K562 (cell line): Measurements from ENCODE around the gene ASB6. TPM values are rescaled to one million over a fixed set of nuclear protein-coding genes. Genes with fewer than 3 reads are reported as not detected.

Source experiments
- BACH1 ChIP-seq: fragments of 200-800 bp; sonication (Bioruptor generic); IDR thresholded peaks from 2 replicates; pipeline ENCODE4 v1.6.1; 2016; ENCODE audit warnings: missing genetic modification characterization, missing compliant biosample characterization
- CTBP1 ChIP-seq: fragments of 450-650 bp; IDR thresholded peaks from 2 replicates; pipeline ENCODE4 v1.6.1; 2016; ENCODE audit warnings: borderline replicate concordance
- ELF2 ChIP-seq: fragments of 250-450 bp; sonication (Bioruptor Pico); IDR thresholded peaks from 2 replicates; pipeline ENCODE4 v1.5.0; 2021; ENCODE audit warnings: mild to moderate bottlenecking
- GATA2 ChIP-seq: sonication (generic); formaldehyde crosslinking; IDR thresholded peaks from 2 replicates; pipeline ENCODE4 v1.4.0; 2020; ENCODE audit warnings: mild to moderate bottlenecking, missing genetic modification reagents
- HDAC2 ChIP-seq: fragments of 450-650 bp; IDR thresholded peaks from 2 replicates; pipeline ENCODE4 v1.6.1; 2016; ENCODE audit warnings: mild to moderate bottlenecking
- L3MBTL2 ChIP-seq: fragments of 450-650 bp; IDR thresholded peaks from 2 replicates; pipeline ENCODE4 v1.6.1; 2016; ENCODE audit warnings: mild to moderate bottlenecking, moderate library complexity
- MBD2 ChIP-seq: sonication (generic); IDR thresholded peaks from 2 replicates; pipeline ENCODE4 v1.6.1; 2016; ENCODE audit warnings: low read depth, borderline replicate concordance
- MTA3 ChIP-seq: fragments of 450-650 bp; formaldehyde crosslinking; IDR thresholded peaks from 2 replicates; pipeline ENCODE4 v1.6.1; 2017; ENCODE audit warnings: mild to moderate bottlenecking, borderline replicate concordance
- MYC ChIP-seq, 2 experiments: fragments of 250-450 bp in 1 of 2; sonication (Bioruptor Pico) in 1 of 2; IDR thresholded peaks; 2 replicates each; pipeline versions ENCODE4 v1.5.1 to v1.6.1; 2012 to 2021; ENCODE audit warnings: low read depth in 2 of 2, borderline replicate concordance in 1 of 2, improper control_type of control experiment in 1 of 2, low read length in 1 of 2, mild to moderate bottlenecking in 1 of 2, moderate library complexity in 1 of 2
- RFX1 ChIP-seq: fragments of 450-650 bp; IDR thresholded peaks from 2 replicates; pipeline ENCODE4 v1.6.1; 2016; ENCODE audit warnings: mild to moderate bottlenecking, moderate library complexity
- RFX7 ChIP-seq: fragments of 250-450 bp; sonication (Bioruptor Pico); IDR thresholded peaks from 2 replicates; pipeline ENCODE4 v1.5.1; 2021; ENCODE audit warnings: mild to moderate bottlenecking
- SIN3A ChIP-seq, 2 experiments: fragments of 150-350 bp in 1 of 2; IDR thresholded peaks; 2 replicates each; pipeline ENCODE4 v1.6.1; 2011 to 2016; ENCODE audit warnings: borderline replicate concordance in 2 of 2, low read depth in 2 of 2, low read length in 2 of 2, mild to moderate bottlenecking in 2 of 2, moderate library complexity in 2 of 2; ENCODE audit not compliant: control insufficient read depth in 1 of 2
- SLC30A9 ChIP-seq: fragments of 250-450 bp; sonication (Bioruptor Pico); IDR thresholded peaks from 2 replicates; pipeline ENCODE4 v1.8.0; 2022; ENCODE audit warnings: mild to moderate bottlenecking, moderate library complexity
- TBP ChIP-seq: optimal IDR thresholded peaks from 2 replicates; pipeline ENCODE3; 2011; ENCODE audit warnings: low read depth, low read length, improper control_type of control experiment
- TCF3 ChIP-seq: sonication (generic); formaldehyde crosslinking; IDR thresholded peaks from 2 replicates; pipeline ENCODE4 v1.4.0; 2020; ENCODE audit warnings: mild to moderate bottlenecking, missing genetic modification reagents
- TCFL5 ChIP-seq: fragments of 250-450 bp; sonication (Bioruptor Pico); conservative IDR thresholded peaks from 2 replicates; pipeline ENCODE4 v1.6.1; 2021; ENCODE audit warnings: mild to moderate bottlenecking, moderate library complexity, matching md5 sums
- ZNF134 ChIP-seq: fragments of 250-450 bp; sonication (Bioruptor Pico); conservative IDR thresholded peaks from 2 replicates; pipeline ENCODE4 v1.4.0; 2020
- ZNF197 ChIP-seq: fragments of 200-800 bp; sonication (Bioruptor generic); IDR thresholded peaks from 2 replicates; pipeline ENCODE4 v1.6.1; 2016; ENCODE audit warnings: low read depth, missing genetic modification characterization, missing compliant biosample characterization
- ZNF764 ChIP-seq: fragments of 250-450 bp; sonication (Bioruptor Pico); IDR thresholded peaks from 2 replicates; pipeline ENCODE4 v1.4.0; 2020; ENCODE audit warnings: low read depth, mild to moderate bottlenecking, moderate library complexity
- polyA plus RNA-seq, 8 experiments: library from polyadenylated mRNA; depleted of rRNA in 4 of 8; stranded (reverse) in 5 of 8; unstranded in 3 of 8; fragments of >200 nt; fragmentation: Nextera tagmentation in 2 of 8; fragmentation: Illumina TruSeq in 1 of 8; extraction: Ambion mirVana in 2 of 8; extraction: Trizol in 1 of 8; gene quantifications; 2 replicates each; pipeline versions ENCODE4 v1.2.1 to v1.2.3, GENCODE V29; 2011 to 2014; ENCODE audit warnings: inconsistent platforms in 1 of 8, missing spikeins in 1 of 8
- total RNA-seq, 7 experiments: library from RNA; depleted of rRNA in 6 of 7; stranded (reverse); fragments of >200 nt in 6 of 7; fragmentation: Illumina TruSeq in 2 of 7; extraction: Trizol in 2 of 7; gene quantifications; 2 replicates each; pipeline versions ENCODE4 v1.2.1 to v1.2.3, GENCODE V29; 2011 to 2021; ENCODE audit warnings: low replicate concordance in 1 of 7
- TF ChIP-seq, protein P1 (sequence below): sonication (generic); formaldehyde crosslinking; IDR thresholded peaks from 2 replicates; pipeline ENCODE4 v1.8.0; 2022; ENCODE audit warnings: missing genetic modification reagents, mild to moderate bottlenecking, borderline replicate concordance
- TF ChIP-seq, protein P2 (sequence below): fragments of 450-650 bp; IDR thresholded peaks from 2 replicates; pipeline ENCODE4 v1.7.1; 2018; ENCODE audit warnings: mild to moderate bottlenecking, low read depth; ENCODE audit not compliant: partially characterized antibody
- TF ChIP-seq, protein P3 (sequence below): fragments of 450-650 bp; conservative IDR thresholded peaks from 2 replicates; pipeline ENCODE4 v1.6.1; 2016; ENCODE audit warnings: missing genetic modification characterization, low read depth, mild to moderate bottlenecking, missing compliant biosample characterization, moderate library complexity

ASB6 gene
- total and polyA plus RNA-seq, 9 of the 15 experiments (the other 6 are each of a cell fraction or from before 2014, with no cell fraction given) = 0.92 to 17.8 (median 11.3) TPM

DNA sequence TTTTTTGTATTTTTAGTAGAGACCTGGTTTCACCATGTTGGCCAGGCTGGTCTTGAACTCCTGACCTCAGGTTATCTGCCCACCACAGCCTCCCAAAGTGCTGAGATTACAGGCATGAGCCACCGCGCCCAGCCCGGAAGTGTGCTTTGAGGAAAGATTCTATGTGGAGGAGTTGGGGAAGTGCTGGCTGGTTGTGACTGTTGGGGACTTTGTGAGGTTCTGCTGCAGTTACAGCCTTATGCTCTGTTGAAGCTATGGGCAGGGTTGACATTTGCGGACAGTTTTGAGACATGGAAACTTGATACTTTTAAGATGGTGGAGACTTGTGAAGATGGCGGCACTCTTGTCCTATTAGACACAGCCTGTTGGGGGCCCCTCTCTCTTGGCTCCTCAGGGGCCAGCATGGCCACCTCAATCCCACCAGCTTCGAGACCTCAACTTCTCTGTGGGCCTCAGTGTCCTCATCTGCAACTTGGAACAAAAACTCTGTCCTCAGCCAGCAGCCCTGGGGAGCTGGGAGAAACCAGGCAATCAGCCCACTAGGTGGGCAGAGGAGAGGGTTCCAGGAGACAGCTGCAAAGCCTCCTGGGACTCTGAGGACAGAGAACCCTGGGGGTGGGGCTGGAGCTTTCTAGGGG is 45.9 kb downstream of the ASB6 start (continued):
- TF ChIP-seq, protein P1, sequence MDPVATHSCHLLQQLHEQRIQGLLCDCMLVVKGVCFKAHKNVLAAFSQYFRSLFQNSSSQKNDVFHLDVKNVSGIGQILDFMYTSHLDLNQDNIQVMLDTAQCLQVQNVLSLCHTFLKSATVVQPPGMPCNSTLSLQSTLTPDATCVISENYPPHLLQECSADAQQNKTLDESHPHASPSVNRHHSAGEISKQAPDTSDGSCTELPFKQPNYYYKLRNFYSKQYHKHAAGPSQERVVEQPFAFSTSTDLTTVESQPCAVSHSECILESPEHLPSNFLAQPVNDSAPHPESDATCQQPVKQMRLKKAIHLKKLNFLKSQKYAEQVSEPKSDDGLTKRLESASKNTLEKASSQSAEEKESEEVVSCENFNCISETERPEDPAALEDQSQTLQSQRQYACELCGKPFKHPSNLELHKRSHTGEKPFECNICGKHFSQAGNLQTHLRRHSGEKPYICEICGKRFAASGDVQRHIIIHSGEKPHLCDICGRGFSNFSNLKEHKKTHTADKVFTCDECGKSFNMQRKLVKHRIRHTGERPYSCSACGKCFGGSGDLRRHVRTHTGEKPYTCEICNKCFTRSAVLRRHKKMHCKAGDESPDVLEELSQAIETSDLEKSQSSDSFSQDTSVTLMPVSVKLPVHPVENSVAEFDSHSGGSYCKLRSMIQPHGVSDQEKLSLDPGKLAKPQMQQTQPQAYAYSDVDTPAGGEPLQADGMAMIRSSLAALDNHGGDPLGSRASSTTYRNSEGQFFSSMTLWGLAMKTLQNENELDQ = no peak
- TF ChIP-seq ZNF764 (CRISPR knock-in tag) (no peak), GATA2 (CRISPR knock-in tag) (peak; percentile 78), ZNF134 (CRISPR knock-in tag) (peak; percentile 59; the same call in 1 of the 2 replicates), RFX1 (no peak), ELF2 (CRISPR knock-in tag) (0 out of 2 replicates have a peak, but pooled peaks have one; percentile 34), CTBP1 (peak; percentile 50; the same call in 1 of the 2 replicates), MYC (IDR thresholded peaks at IDR 0.05; ENCODE audit: low read depth, low read length) (no peak), MYC (CRISPR knock-in tag; IDR thresholded peaks at IDR 0.05; ENCODE audit: borderline replicate concordance, low read depth) (peak; percentile 61), RFX7 (CRISPR knock-in tag) (peak; percentile 57; the same call in 1 of the 2 replicates), BACH1 (peak; percentile 89), TCFL5 (CRISPR knock-in tag) (peak; percentile 77; the same call in 1 of the 2 replicates), ZNF197 (CRISPR knock-in tag) (peak; percentile 82), L3MBTL2 (peak; percentile 64), SIN3A (IDR thresholded peaks at IDR 0.05; ENCODE audit: borderline replicate concordance in 2 of 2, control insufficient read depth in 1 of 2, low read depth in 2 of 2, low read length in 2 of 2) (no peak), SLC30A9 (CRISPR knock-in tag) (0 out of 2 replicates have a peak, but pooled peaks have one; percentile 54), HDAC2 (peak; percentile 98), MTA3 (peak; percentile 64; the same call in 1 of the 2 replicates), TBP (peak; percentile 47), MBD2 (peak; percentile 57; the same call in 1 of the 2 replicates), TCF3 (CRISPR knock-in tag) (peak; percentile 95)
- TF ChIP-seq, protein P2, sequence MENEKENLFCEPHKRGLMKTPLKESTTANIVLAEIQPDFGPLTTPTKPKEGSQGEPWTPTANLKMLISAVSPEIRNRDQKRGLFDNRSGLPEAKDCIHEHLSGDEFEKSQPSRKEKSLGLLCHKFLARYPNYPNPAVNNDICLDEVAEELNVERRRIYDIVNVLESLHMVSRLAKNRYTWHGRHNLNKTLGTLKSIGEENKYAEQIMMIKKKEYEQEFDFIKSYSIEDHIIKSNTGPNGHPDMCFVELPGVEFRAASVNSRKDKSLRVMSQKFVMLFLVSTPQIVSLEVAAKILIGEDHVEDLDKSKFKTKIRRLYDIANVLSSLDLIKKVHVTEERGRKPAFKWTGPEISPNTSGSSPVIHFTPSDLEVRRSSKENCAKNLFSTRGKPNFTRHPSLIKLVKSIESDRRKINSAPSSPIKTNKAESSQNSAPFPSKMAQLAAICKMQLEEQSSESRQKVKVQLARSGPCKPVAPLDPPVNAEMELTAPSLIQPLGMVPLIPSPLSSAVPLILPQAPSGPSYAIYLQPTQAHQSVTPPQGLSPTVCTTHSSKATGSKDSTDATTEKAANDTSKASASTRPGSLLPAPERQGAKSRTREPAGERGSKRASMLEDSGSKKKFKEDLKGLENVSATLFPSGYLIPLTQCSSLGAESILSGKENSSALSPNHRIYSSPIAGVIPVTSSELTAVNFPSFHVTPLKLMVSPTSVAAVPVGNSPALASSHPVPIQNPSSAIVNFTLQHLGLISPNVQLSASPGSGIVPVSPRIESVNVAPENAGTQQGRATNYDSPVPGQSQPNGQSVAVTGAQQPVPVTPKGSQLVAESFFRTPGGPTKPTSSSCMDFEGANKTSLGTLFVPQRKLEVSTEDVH = no peak
- TF ChIP-seq, protein P3, sequence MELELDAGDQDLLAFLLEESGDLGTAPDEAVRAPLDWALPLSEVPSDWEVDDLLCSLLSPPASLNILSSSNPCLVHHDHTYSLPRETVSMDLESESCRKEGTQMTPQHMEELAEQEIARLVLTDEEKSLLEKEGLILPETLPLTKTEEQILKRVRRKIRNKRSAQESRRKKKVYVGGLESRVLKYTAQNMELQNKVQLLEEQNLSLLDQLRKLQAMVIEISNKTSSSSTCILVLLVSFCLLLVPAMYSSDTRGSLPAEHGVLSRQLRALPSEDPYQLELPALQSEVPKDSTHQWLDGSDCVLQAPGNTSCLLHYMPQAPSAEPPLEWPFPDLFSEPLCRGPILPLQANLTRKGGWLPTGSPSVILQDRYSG (tag) = peak; percentile 96
